B cell (primary cell): ENCODE data around the gene PACSIN1. TPM values are rescaled to one million over a fixed set of nuclear protein-coding genes. Genes with fewer than 3 reads are reported as not detected.

ENCODE experiments used
- ATAC-seq: fragments of 200-7000 bp; cut with Tn5 transposase; one replicate; pipeline ENCODE4 v1.10.0; 2021; ENCODE audit warnings: low read depth, mild to moderate bottlenecking, moderate number of reproducible peaks, moderate library complexity
- CTCF ChIA-PET: fragments of 350-600 bp; sonication (Branson Sonifier 250); formaldehyde crosslinking; loops from one replicate; lab custom pipeline; 2021; ENCODE audit warnings: antibody characterized with exemption, inconsistent platforms; lab: Charles Lee
- POLR2A ChIA-PET: fragments of 350-600 bp; sonication (Branson Sonifier 250); formaldehyde crosslinking; loops from one replicate; lab custom pipeline; 2021; ENCODE audit warnings: antibody characterized with exemption; lab: Charles Lee
- DNase-seq: peaks from one replicate; pipeline ENCODE4 v3.0.0; 2013
- H2AFZ ChIP-seq: 2 replicates; pipeline ENCODE4 v1.6.1; 2012; ENCODE audit warnings: mild to moderate bottlenecking, low read depth, low read length; ENCODE audit not compliant: insufficient read depth, poor library complexity, severe bottlenecking
- H3K27ac ChIP-seq, 2 donors: 1 replicate in 1 of 2; 2 replicates in 1 of 2; pipeline ENCODE4 v1.5.1; 2012 to 2013; ENCODE audit warnings: low read length in 2 of 2, mild to moderate bottlenecking in 2 of 2, moderate library complexity in 1 of 2
- H3K27me3 ChIP-seq, 4 experiments: fragments of 200-600 bp in 1 of 4; sonication (generic) in 1 of 4; replicated peaks in 1 of 4; 1 replicate in 2 of 4; 2 replicates in 2 of 4; pipeline versions ENCODE4 v1.6.1 to v1.7.0; 2013 to 2016; ENCODE audit warnings: low read length in 3 of 4, mild to moderate bottlenecking in 2 of 4, mixed read lengths in 1 of 4, moderate library complexity in 1 of 4; ENCODE audit not compliant: insufficient read depth in 4 of 4, control insufficient read depth in 3 of 4; ENCODE audit errors: control extremely low read depth in 1 of 4
- H3K36me3 ChIP-seq, 2 experiments: replicated peaks in 1 of 2; 1 replicate in 1 of 2; 2 replicates in 1 of 2; pipeline versions ENCODE4 v1.6.1 to v1.7.1; 2013; ENCODE audit warnings: low read length in 1 of 2; ENCODE audit not compliant: insufficient read depth in 2 of 2, control insufficient read depth in 1 of 2; ENCODE audit errors: control extremely low read depth in 1 of 2, extremely low read depth in 1 of 2
- H3K4me1 ChIP-seq, 2 donors: fragments of 200-600 bp in 1 of 2; sonication (generic) in 1 of 2; 1 replicate in 1 of 2; 2 replicates in 1 of 2; pipeline versions ENCODE4 v1.5.1 to v1.6.1; 2013 to 2017; ENCODE audit warnings: low read length in 2 of 2; ENCODE audit not compliant: control insufficient read depth in 2 of 2, insufficient read depth in 2 of 2
- H3K4me2 ChIP-seq: replicated peaks from 2 replicates; pipeline ENCODE3; 2012; ENCODE audit warnings: mild to moderate bottlenecking, low read depth, low read length; ENCODE audit not compliant: poor library complexity, severe bottlenecking
- H3K4me3 ChIP-seq, 5 experiments: fragments of 200-600 bp in 1 of 5; sonication (generic) in 1 of 5; 1 replicate in 3 of 5; 2 replicates in 2 of 5; pipeline versions ENCODE4 v1.5.1 to v1.7.0; 2011 to 2016; ENCODE audit warnings: low read length in 4 of 5, mild to moderate bottlenecking in 4 of 5, low read depth in 2 of 5, control low read depth in 1 of 5, moderate library complexity in 1 of 5; ENCODE audit not compliant: insufficient read depth in 1 of 5; ENCODE audit errors: control extremely low read depth in 1 of 5, extremely low read depth in 1 of 5
- H3K79me2 ChIP-seq: fragments of 200-600 bp; sonication (generic); one replicate; pipeline ENCODE4 v1.6.0; 2016; ENCODE audit warnings: low read length; ENCODE audit not compliant: control insufficient read depth, insufficient read depth
- H3K9ac ChIP-seq: fragments of 200-600 bp; sonication (generic); 2 replicates; pipeline ENCODE4 v1.6.1; 2017; ENCODE audit warnings: mild to moderate bottlenecking, low read length, moderate library complexity
- H3K9me3 ChIP-seq, 3 donors: one replicate each; pipeline versions ENCODE4 v1.6.1 to v1.7.1; 2013; ENCODE audit warnings: low read length in 2 of 3; ENCODE audit not compliant: control insufficient read depth in 2 of 3, insufficient read depth in 1 of 3; ENCODE audit errors: control extremely low read depth in 1 of 3
- H4K20me1 ChIP-seq: 2 replicates; pipeline ENCODE4 v1.6.0; 2012; ENCODE audit warnings: mild to moderate bottlenecking, low read length; ENCODE audit not compliant: insufficient read depth, control insufficient read depth, poor library complexity, severe bottlenecking
- H3K27ac Mint-ChIP-seq: one replicate; pipeline ENCODE4 v1.8.0; 2021; ENCODE audit warnings: mixed read lengths
- H3K27me3 Mint-ChIP-seq: one replicate; pipeline ENCODE4 v1.8.0; 2021; ENCODE audit warnings: mixed read lengths
- H3K4me1 Mint-ChIP-seq: one replicate; pipeline ENCODE4 v1.8.0; 2021; ENCODE audit warnings: mixed read lengths
- H3K4me3 Mint-ChIP-seq: one replicate; pipeline ENCODE4 v1.8.0; 2021; ENCODE audit warnings: mixed read lengths
- H3K9me3 Mint-ChIP-seq: one replicate; pipeline ENCODE4 v1.8.0; 2022; ENCODE audit warnings: mixed read lengths; ENCODE audit not compliant: insufficient read depth
- CTCF ChIP-seq: fragments of 200-600 bp; IDR thresholded peaks from one replicate; pipeline ENCODE4 v1.8.0; 2022; ENCODE audit warnings: antibody characterized with exemption, mild to moderate bottlenecking
- EZH2 ChIP-seq: IDR thresholded peaks from 2 replicates; pipeline ENCODE4 v1.6.1; 2012; ENCODE audit warnings: borderline replicate concordance, low read depth, mild to moderate bottlenecking, moderate library complexity, low read length; ENCODE audit not compliant: insufficient read depth, poor library complexity, severe bottlenecking
- WGBS: methylation state at CpG from one replicate; pipeline ENCODE4 v1.1.5; 2013; ENCODE audit warnings: missing lambda C conversion rate; ENCODE audit not compliant: insufficient coverage; 5-methylcytosine and 5-hydroxymethylcytosine counted together
- intact Hi-C: fragments of 100-400 bp; cut with micrococcal nuclease; formaldehyde crosslinking; loops from one replicate; pipeline ENCODE4 v1.10.0; 2022
- polyA plus RNA-seq: library from polyadenylated mRNA; depleted of rRNA; stranded (reverse); fragments of >200 nt; gene quantifications from 2 replicates; pipeline ENCODE4 v1.2.3, GENCODE V29; 2012
- total RNA-seq, 2 donors: library from RNA; stranded (reverse); fragments of 120-200 nt in 1 of 2; gene quantifications; 1 replicate in 1 of 2; 2 replicates in 1 of 2; pipeline versions ENCODE4 v1.2.3 to v1.2.4, GENCODE V29; 2013 to 2022

Gene PACSIN1
- total and polyA plus RNA-seq, 2 donors (not counting 1 experiment from before 2014, with no cell fraction given), result 0.18 to 0.20 TPM

- H3K79me2 ChIP-seq, result no peaks in the 10 kb centered on the region
- no peak overlapping the region for H3K4me3 ChIP-seq
- POLR2A ChIA-PET, result no interaction called here
- Mint-ChIP-seq H3K4me3 (no peak overlapping the region), H3K27me3 (no peaks in the 10 kb centered on the region), H3K9me3 (no peaks in the 10 kb centered on the region), H3K27ac (no peak overlapping the region), H3K4me1 (peaks cover 5% of the 10 kb centered on the region)
- DNase-seq (no peak), ATAC-seq (no peak)
- no peak overlapping the region for H3K9ac ChIP-seq
- H3K4me2 ChIP-seq, result no peak overlapping the region
- H3K27me3 ChIP-seq, result no peaks in the 10 kb centered on the region
- intact Hi-C loops, result loop anchor here (5.0 kb wide), 1 partner anchor 513 kb away; no protein-coding TSS in a partner anchor
- no peaks in the 10 kb centered on the region for H3K36me3 ChIP-seq
- H3K27ac ChIP-seq, result no peak overlapping the region
- CTCF ChIA-PET, result no interaction called here
- H2AFZ ChIP-seq, result no peak overlapping the region
- no peaks in the 10 kb centered on the region for H4K20me1 ChIP-seq
- TF ChIP-seq EZH2 (no peak), CTCF (no peak)
- WGBS, result 81% methylated on average over 3 of the region's 4 CpGs
- H3K4me1 ChIP-seq, result peaks cover 3 to 5% of the 10 kb centered on the region in 2 donors
- peaks cover 0 to 2% (median 0%) of the 10 kb centered on the region in 3 donors for H3K9me3 ChIP-seq
Observed at GRCh38 chr6:34445313-34445860, 20.5 kb upstream of the PACSIN1 start.

GRCh38 chr6:34447386-34447785 is 18.5 kb upstream of the PACSIN1 start:
- no peak overlapping the region for H3K27ac Mint-ChIP-seq
- DNase-seq, result no peak
- Histone ChIP-seq H3K9ac (no peak overlapping the region), H3K79me2 (no peaks in the 10 kb centered on the region), H3K9me3 (peaks cover 0 to 9% (median 2%) of the 10 kb centered on the region in 3 donors), H3K4me3 (no peak overlapping the region), H3K4me2 (no peak overlapping the region), H2AFZ (no peak overlapping the region), H3K27me3 (no peaks in the 10 kb centered on the region), H3K36me3 (no peaks in the 10 kb centered on the region), H3K27ac (no peak overlapping the region), H3K4me1 (no peaks in the 10 kb centered on the region), H4K20me1 (no peaks in the 10 kb centered on the region)
- POLR2A ChIA-PET, result no interaction called here
- H3K27me3 Mint-ChIP-seq, result no peaks in the 10 kb centered on the region
- 75% methylated on average over 2 of the region's 7 CpGs for WGBS
- H3K4me3 Mint-ChIP-seq, result no peak overlapping the region
- H3K9me3 Mint-ChIP-seq, result peaks cover 2% of the 10 kb centered on the region
- CTCF ChIA-PET, result interaction anchor here (1.4 to 1.9 kb wide), 2 partner anchors 11 to 13 kb away, joined by 6 to 8 read pairs; no protein-coding TSS in a partner anchor
- intact Hi-C loops, result loop anchor here (5.0 kb wide), 1 partner anchor 515 kb away; no protein-coding TSS in a partner anchor
- TF ChIP-seq CTCF, result no peak
- no peak for TF ChIP-seq EZH2
- ATAC-seq, result no peak
- H3K4me1 Mint-ChIP-seq, result no peaks in the 10 kb centered on the region
